Measurements from ENCODE around the gene CAPRIN2. TPM values are rescaled to one million over a fixed set of nuclear protein-coding genes. Genes with fewer than 3 reads are reported as not detected.

The CAPRIN2 gene
- polyA plus RNA-seq, 2 of the 4 experiments (the other 2 are of a cell fraction) = 24.2 to 26.2 TPM

GRCh38 chr12:30706476-30706875 lies 48.3 kb downstream of the CAPRIN2 start:
- TF ChIP-seq REST (IDR thresholded peaks at IDR 0.05) (no peak), TFCP2L1 (CRISPR knock-in tag; IDR thresholded peaks at IDR 0.05) (no peak), FOSB (CRISPR knock-in tag; IDR thresholded peaks at IDR 0.05) (no peak), POLR2AphosphoS2 (conservative IDR thresholded peaks at IDR 0.05; ENCODE audit: low read length) (no peak)
- no peaks in the 10 kb centered on the region for H3K4me1 ChIP-seq
- no peaks in the 10 kb centered on the region for H3K9me3 ChIP-seq
- no peak for FAIRE-seq
- H3K4me2 ChIP-seq = no peak overlapping the region
- no peak overlapping the region for H3K27ac ChIP-seq
- ChIA-PET POLR2A (interaction anchor here (1.1 kb wide), 1 partner anchor 11 kb away, joined by 3 read pairs; the partner anchor contains the start of gene IPO8), CTCF (interaction anchor here (0.6 to 2.6 kb wide), 2 partner anchors 11 to 101 kb away, joined by 3 to 11 read pairs; partner anchors contain the start of gene IPO8)
- DNase-seq (ENCODE audit: low read depth in 1 of 2, low spot score in 1 of 2) = no peak
- 91% methylated on average over 2 of the region's 2 CpGs for WGBS (ENCODE audit: missing lambda C conversion rate)
- ATAC-seq = no peak
- no peak overlapping the region for H3K4me3 ChIP-seq

GRCh38 chr12:30701056-30701455 lies 53.7 kb downstream of the CAPRIN2 start:
- Histone ChIP-seq H3K4me3 (no peak overlapping the region), H3K4me2 (no peak overlapping the region), H3K9me3 (no peaks in the 10 kb centered on the region), H3K4me1 (0 out of 3 replicates have a peak, but pooled peaks cover 3% of the 10 kb centered on the region), H3K27ac (no peak overlapping the region)
- no peak for TF ChIP-seq CBX8 (IDR thresholded peaks at IDR 0.05)
- no peak for TF ChIP-seq EP300 (IDR thresholded peaks at IDR 0.05)
- no peak for TF ChIP-seq HOXB5 (CRISPR knock-in tag; IDR thresholded peaks at IDR 0.05)
- no peak for TF ChIP-seq E2F6 (IDR thresholded peaks at IDR 0.05; ENCODE audit: borderline replicate concordance, low read depth)
- POLR2A ChIA-PET = no interaction called here
- FAIRE-seq (no peak), ATAC-seq (no peak), DNase-seq (ENCODE audit: low read depth in 1 of 2, low spot score in 1 of 2) (no peak)
- CTCF ChIA-PET = interaction anchor here (0.6 to 1.2 kb wide), 2 partner anchors 22 to 368 kb away, joined by 3 read pairs; no protein-coding TSS in a partner anchor

- ChIA-PET POLR2A (no interaction called here), CTCF (interaction anchor here (1.3 to 1.9 kb wide), 2 partner anchors 18 to 22 kb away, joined by 4 to 5 read pairs; no protein-coding TSS in a partner anchor)
- Histone ChIP-seq H3K4me2 (no peak overlapping the region), H3K4me3 (no peak overlapping the region), H3K9me3 (no peaks in the 10 kb centered on the region), H3K27ac (no peak overlapping the region), H3K4me1 (0 out of 3 replicates have a peak, but pooled peaks cover 3% of the 10 kb centered on the region)
- DNase-seq (ENCODE audit: low read depth in 1 of 2, low spot score in 1 of 2) = no peak
- WGBS (ENCODE audit: missing lambda C conversion rate) = 81% methylated on average over 6 of the region's 6 CpGs
- FAIRE-seq = no peak
- no peak for ATAC-seq
- TF ChIP-seq MAFK (IDR thresholded peaks at IDR 0.05; ENCODE audit: partially characterized antibody) (peak; percentile 76), EHF (CRISPR knock-in tag; IDR thresholded peaks at IDR 0.05) (no peak)
These were observed 54.4 kb downstream of the CAPRIN2 start for GRCh38 chr12:30700216-30700900.

GRCh38 chr12:30698346-30698745 lies 56.4 kb downstream of the CAPRIN2 start:
- TF ChIP-seq RCOR1 (IDR thresholded peaks at IDR 0.05; ENCODE audit: low read depth, low read length) (no peak), POLR2A (IDR thresholded peaks at IDR 0.05; ENCODE audit: low read length) (no peak), HMGXB4 (CRISPR knock-in tag; IDR thresholded peaks at IDR 0.05; ENCODE audit: borderline replicate concordance) (no peak), SREBF2 (IDR thresholded peaks at IDR 0.05) (no peak)
- DNase-seq (ENCODE audit: low read depth in 1 of 2, low spot score in 1 of 2) = no peak
- ChIA-PET POLR2A (no interaction called here), CTCF (no interaction called here)
- WGBS (ENCODE audit: missing lambda C conversion rate) = 77% methylated on average over 12 of the region's 12 CpGs
- Histone ChIP-seq H3K4me2 (no peak overlapping the region), H3K9me3 (no peaks in the 10 kb centered on the region), H3K4me1 (peaks cover 14% of the 10 kb centered on the region; the same call in 1 of the 3 replicates), H3K4me3 (no peak overlapping the region), H3K27ac (no peak overlapping the region)
- FAIRE-seq = no peak
- ATAC-seq = no peak

All from A549 (cell line).